ENCODE results near the gene SETSIP. TPM values are rescaled to one million over a fixed set of nuclear protein-coding genes. Genes with fewer than 3 reads are reported as not detected.

The SETSIP gene
- total RNA-seq, 1 donor from 2014 or later: not detected

- ChIA-PET CTCF (no interaction called here), POLR2A (no interaction called here)
- no peak for TF ChIP-seq CTCF (IDR thresholded peaks at IDR 0.05)
- H3K9me3 Mint-ChIP-seq: no peaks in the 10 kb centered on the region
- H3K4me3 Mint-ChIP-seq: no peak overlapping the region
- H3K36me3 Mint-ChIP-seq (ENCODE audit: low read depth): no peaks in the 10 kb centered on the region
- H3K4me1 Mint-ChIP-seq: no peaks in the 10 kb centered on the region
- H3K27ac Mint-ChIP-seq: no peak overlapping the region
- intact Hi-C loops (cut with micrococcal nuclease): no loop called here
- H3K27me3 Mint-ChIP-seq: peaks cover 7% of the 10 kb centered on the region
- no peak for ATAC-seq (ENCODE audit: low read depth)
- no peak for DNase-seq
These were observed 8.9 kb downstream of the SETSIP start for GRCh38 chr1:92066321-92066720.

GRCh38 chr1:92065042-92065441, 10.2 kb downstream of the SETSIP start:
- CTCF ChIA-PET: no interaction called here
- DNase-seq (no peak), ATAC-seq (ENCODE audit: low read depth) (no peak)
- Mint-ChIP-seq H3K36me3 (ENCODE audit: low read depth) (no peaks in the 10 kb centered on the region), H3K4me1 (no peaks in the 10 kb centered on the region), H3K27me3 (peaks cover 7% of the 10 kb centered on the region), H3K4me3 (no peak overlapping the region), H3K27ac (no peak overlapping the region), H3K9me3 (no peaks in the 10 kb centered on the region)
- TF ChIP-seq CTCF (IDR thresholded peaks at IDR 0.05): no peak
- intact Hi-C loops (cut with micrococcal nuclease): no loop called here
- POLR2A ChIA-PET: no interaction called here

GRCh38 chr1:92051948-92052347, 23.3 kb downstream of the SETSIP start:
- Mint-ChIP-seq H3K4me3 (no peak overlapping the region), H3K27ac (no peak overlapping the region), H3K4me1 (no peaks in the 10 kb centered on the region), H3K27me3 (peaks cover 2% of the 10 kb centered on the region), H3K9me3 (no peaks in the 10 kb centered on the region), H3K36me3 (ENCODE audit: low read depth) (no peaks in the 10 kb centered on the region)
- ChIA-PET CTCF (no interaction called here), POLR2A (no interaction called here)
- no peak for TF ChIP-seq CTCF (IDR thresholded peaks at IDR 0.05)
- intact Hi-C loops (cut with micrococcal nuclease): no loop called here
- ATAC-seq (ENCODE audit: low read depth) (no peak), DNase-seq (no peak)

- no peaks in the 10 kb centered on the region for H3K9me3 Mint-ChIP-seq
- CTCF ChIA-PET: no interaction called here
- peaks cover 4% of the 10 kb centered on the region for H3K27me3 Mint-ChIP-seq
- ATAC-seq (ENCODE audit: low read depth) (no peak), DNase-seq (no peak)
- no peaks in the 10 kb centered on the region for H3K4me1 Mint-ChIP-seq
- TF ChIP-seq CTCF (IDR thresholded peaks at IDR 0.05): no peak
- H3K36me3 Mint-ChIP-seq (ENCODE audit: low read depth): no peaks in the 10 kb centered on the region
- H3K27ac Mint-ChIP-seq: no peak overlapping the region
- POLR2A ChIA-PET: no interaction called here
- H3K4me3 Mint-ChIP-seq: no peak overlapping the region
- intact Hi-C loops (cut with micrococcal nuclease): no loop called here
These were observed 29.3 kb downstream of the SETSIP start for GRCh38 chr1:92045766-92046495.

- no peak for TF ChIP-seq CTCF (IDR thresholded peaks at IDR 0.05)
- ATAC-seq (ENCODE audit: low read depth) (no peak), DNase-seq (no peak)
- ChIA-PET CTCF (no interaction called here), POLR2A (no interaction called here)
- peaks cover 4% of the 10 kb centered on the region for H3K27me3 Mint-ChIP-seq
- H3K9me3 Mint-ChIP-seq: no peaks in the 10 kb centered on the region
- no peaks in the 10 kb centered on the region for H3K4me1 Mint-ChIP-seq
- intact Hi-C loops (cut with micrococcal nuclease): no loop called here
- no peak overlapping the region for H3K4me3 Mint-ChIP-seq
- no peak overlapping the region for H3K27ac Mint-ChIP-seq
- no peaks in the 10 kb centered on the region for H3K36me3 Mint-ChIP-seq (ENCODE audit: low read depth)
These were observed 31.6 kb downstream of the SETSIP start for GRCh38 chr1:92043621-92044020.
